VCaP (cell line): Measurements from ENCODE around the gene CPXM2.

Source experiments
- H3K27ac ChIP-seq: fragments of 450-650 bp; 2 replicates; pipeline ENCODE4 v1.5.1; 2017
- TF ChIP-seq, protein P1 (sequence below): fragments of 450-650 bp; conservative IDR thresholded peaks from 2 replicates; pipeline ENCODE4 v1.5.1; 2017; ENCODE audit warnings: mild to moderate bottlenecking, moderate library complexity

Gene CPXM2

DNA sequence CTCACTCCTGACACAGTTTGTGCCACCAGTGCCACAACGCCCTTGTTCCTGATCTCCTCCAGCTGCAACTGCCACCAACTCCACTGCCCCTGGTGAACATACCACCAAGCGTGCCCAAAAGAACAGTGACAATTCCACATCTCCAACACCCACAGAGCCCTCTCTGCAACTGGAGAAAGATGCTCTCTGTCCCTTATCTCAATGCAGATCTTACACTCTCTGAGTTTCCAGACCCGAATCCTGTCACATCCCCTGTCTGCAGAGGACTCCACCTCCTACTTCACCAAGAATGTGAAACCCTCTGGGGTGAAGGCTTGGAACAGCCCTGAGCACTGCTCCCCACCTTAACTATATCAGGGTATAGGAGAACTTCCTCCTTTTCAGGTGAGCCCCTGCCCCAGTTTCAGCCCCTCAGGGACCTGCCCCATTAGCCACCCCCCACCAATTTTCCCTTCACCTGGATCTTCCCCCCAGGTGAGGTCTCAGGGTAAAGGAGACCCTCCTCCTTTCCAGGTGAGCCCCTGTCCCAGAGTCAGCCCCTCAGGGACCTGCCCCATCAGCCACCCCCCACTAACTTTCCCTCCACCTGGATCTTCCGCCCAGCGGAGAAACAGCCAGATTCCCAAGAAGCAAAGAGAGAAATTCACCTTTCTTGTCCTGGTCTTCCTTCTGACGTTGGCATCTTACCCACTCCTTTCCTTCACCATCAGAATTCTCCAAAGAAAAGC lies 55.0 kb downstream of the CPXM2 start:
- TF ChIP-seq, protein P1, sequence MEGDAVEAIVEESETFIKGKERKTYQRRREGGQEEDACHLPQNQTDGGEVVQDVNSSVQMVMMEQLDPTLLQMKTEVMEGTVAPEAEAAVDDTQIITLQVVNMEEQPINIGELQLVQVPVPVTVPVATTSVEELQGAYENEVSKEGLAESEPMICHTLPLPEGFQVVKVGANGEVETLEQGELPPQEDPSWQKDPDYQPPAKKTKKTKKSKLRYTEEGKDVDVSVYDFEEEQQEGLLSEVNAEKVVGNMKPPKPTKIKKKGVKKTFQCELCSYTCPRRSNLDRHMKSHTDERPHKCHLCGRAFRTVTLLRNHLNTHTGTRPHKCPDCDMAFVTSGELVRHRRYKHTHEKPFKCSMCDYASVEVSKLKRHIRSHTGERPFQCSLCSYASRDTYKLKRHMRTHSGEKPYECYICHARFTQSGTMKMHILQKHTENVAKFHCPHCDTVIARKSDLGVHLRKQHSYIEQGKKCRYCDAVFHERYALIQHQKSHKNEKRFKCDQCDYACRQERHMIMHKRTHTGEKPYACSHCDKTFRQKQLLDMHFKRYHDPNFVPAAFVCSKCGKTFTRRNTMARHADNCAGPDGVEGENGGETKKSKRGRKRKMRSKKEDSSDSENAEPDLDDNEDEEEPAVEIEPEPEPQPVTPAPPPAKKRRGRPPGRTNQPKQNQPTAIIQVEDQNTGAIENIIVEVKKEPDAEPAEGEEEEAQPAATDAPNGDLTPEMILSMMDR, result no peak
- H3K27ac ChIP-seq, result no peak overlapping the region

DNA sequence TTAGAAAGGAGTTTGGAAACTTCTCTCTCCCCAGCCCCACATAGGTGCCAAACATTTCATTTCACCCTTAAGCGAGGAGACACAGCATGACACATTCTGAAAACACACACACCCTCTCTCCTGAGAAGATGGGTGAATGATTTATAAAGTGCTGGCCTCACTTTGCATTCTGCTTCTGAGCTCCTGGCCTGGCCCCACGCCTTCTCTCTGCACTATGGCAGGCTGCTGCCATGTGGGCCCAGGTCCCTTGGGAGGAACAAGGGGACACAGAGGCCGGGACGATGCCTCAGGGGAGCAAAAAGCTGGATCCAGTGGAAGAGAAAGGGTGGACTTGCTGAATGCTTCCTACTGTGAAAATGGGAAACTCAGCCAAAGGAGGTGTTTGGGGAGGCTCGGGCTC lies 56.0 kb downstream of the CPXM2 start:
- TF ChIP-seq, protein P1, result no peak

DNA sequence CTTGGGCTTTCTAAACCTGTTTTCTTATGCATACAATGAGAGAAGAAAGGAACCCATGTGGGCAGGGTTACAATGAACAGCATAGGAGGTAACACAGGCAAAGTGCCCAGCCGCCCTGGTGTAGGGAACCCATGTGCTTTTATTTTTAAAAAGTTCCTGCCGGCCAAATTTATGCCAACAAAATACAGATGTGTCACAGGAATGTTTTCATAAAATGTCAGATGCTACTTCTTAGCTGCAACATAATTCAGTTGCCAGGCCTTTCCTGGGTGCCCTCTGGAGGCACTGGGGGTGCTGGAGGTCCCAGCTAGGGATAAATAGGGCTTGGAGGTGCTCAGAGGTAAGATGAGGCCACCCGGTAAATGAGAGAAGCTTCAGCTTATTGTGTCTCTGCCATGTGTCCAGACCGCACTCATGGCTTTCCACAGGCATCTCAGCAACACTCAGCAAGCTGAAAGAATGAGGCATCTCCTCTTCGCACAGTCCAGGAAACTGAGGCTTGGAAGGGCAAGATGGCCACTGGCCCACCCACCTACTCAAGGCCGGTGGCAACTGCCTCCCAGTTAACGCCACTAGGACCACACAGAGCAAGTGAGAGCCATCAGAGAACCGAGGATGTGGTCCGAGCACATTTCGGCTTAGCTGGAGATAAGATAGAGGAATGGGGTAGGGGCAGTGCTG lies 58.3 kb downstream of the CPXM2 start:
- TF ChIP-seq, protein P1, result no peak
- no peak overlapping the region for H3K27ac ChIP-seq

More for the DNA sequence above, 56.0 kb downstream of the CPXM2 start:
- H3K27ac ChIP-seq, result no peak overlapping the region

DNA sequence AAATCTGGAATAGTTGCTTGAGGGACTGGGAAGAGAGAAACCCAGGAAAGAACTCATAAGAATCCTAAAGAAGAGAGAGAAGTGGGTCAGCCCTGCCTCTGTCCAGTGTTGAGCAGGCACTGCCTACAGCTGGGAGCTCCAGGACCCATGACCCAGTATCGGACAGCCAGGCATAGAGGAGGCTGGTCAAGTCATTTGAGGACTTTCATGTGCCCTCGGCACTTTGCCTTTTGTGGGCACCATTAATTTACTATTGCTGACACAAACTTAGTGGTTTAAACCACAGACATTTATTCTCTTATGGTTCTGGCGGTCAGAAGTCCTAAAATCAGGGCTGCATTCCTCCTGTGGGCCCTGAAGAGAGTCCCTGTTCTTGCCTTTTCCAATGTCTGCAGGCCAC lies 60.3 kb downstream of the CPXM2 start:
- TF ChIP-seq, protein P1, result no peak
- H3K27ac ChIP-seq, result no peak overlapping the region

DNA sequence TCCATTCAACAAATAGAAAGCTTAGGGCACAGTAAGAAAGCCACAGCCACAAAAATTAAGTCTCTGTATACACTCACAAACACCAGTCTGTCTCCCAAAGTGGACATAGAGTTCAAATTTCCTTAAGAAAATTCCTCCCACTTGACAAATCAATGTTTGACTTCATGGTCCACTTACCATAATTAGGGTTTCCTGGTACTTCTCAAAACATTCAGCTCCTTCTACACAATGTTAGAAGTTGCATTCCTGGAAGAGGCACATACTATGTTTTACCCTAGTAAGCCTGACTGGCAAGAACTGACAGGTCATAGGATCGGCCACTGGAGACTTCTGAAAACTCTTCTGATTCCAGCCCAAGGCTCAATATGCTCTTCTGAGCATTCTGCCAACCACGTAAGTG lies 70.5 kb downstream of the CPXM2 start:
- no peak overlapping the region for H3K27ac ChIP-seq
- TF ChIP-seq, protein P1, result no peak

DNA sequence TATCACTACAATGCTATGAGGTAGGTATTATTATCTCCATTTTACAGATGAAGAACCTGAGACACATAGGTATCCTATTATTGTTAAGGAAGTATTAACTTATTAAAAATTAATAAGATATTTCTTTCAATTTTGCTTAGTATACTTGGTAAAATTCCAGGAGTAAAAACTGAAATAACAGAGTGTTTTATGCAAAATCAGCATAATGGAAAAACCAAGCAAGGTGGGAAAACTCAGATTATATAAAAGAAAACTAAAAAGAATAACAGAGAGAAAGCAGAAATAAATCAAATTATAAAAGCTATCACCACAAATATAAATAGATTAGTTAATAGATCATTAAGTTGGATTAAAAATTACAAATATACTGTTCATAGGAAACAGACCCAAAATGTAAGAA lies 82.0 kb downstream of the CPXM2 start:
- no peak overlapping the region for H3K27ac ChIP-seq
- TF ChIP-seq, protein P1, result no peak

DNA sequence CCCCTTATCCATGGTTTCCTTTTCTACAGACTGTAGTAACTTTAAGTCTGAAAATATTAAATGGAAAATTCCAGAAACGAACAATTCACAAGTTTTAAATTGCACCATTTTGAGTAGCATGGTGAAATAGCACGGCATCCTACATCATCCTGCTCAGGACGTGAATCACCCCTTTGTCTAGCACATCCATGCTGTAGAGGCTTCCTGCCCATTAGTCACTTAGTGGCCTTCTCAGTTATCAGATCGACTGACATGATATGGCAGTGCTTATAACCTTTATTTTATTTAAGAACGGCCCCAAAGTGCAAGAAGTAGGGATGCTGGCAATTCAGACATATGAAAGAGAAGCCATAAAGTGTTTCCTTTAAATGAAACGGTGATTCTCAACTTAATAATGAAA lies 82.7 kb downstream of the CPXM2 start:
- TF ChIP-seq, protein P1, result no peak
- H3K27ac ChIP-seq, result no peak overlapping the region
